Tibial nerve (tissue), 4 donors: ENCODE measurements around the gene ATAD3B. TPM values are rescaled to one million over a fixed set of nuclear protein-coding genes. Genes with fewer than 3 reads are reported as not detected.

Experiments used
- DNase-seq, 2 donors: peaks; one replicate each; pipeline ENCODE4 v3.0.0-alpha.2; 2019; ENCODE audit warnings: low spot score in 2 of 2
- H3K27ac ChIP-seq, 4 donors: fragments of 200-600 bp; sonication (generic) in 3 of 4; one replicate each; pipeline ENCODE4 v1.5.1; 2017 to 2019; ENCODE audit warnings: mild to moderate bottlenecking in 1 of 4
- H3K27me3 ChIP-seq, 2 donors: fragments of 200-600 bp; sonication (generic) in 1 of 2; one replicate each; pipeline versions ENCODE4 v1.5.1 to v1.6.0; 2017 to 2019
- H3K36me3 ChIP-seq, 3 donors: fragments of 200-600 bp; sonication (generic); one replicate each; pipeline ENCODE4 v1.5.1; 2018 to 2019
- H3K4me1 ChIP-seq, 4 donors: fragments of 200-600 bp; sonication (generic) in 3 of 4; one replicate each; pipeline ENCODE4 v1.5.1; 2017 to 2019
- H3K4me3 ChIP-seq, 4 donors: fragments of 200-600 bp; sonication (generic) in 3 of 4; one replicate each; pipeline ENCODE4 v1.5.1; 2017 to 2019; ENCODE audit warnings: mild to moderate bottlenecking in 1 of 4, moderate library complexity in 1 of 4
- H3K9me3 ChIP-seq, 4 donors: fragments of 200-600 bp; sonication (generic) in 3 of 4; one replicate each; pipeline ENCODE4 v1.5.1; 2017 to 2019
- EP300 ChIP-seq, 2 donors: sonication (generic); formaldehyde crosslinking; IDR thresholded peaks; one replicate each; pipeline ENCODE4 v1.6.1; 2017; ENCODE audit warnings: antibody characterized with exemption in 2 of 2, mild to moderate bottlenecking in 1 of 2
- POLR2A ChIP-seq, 2 donors: fragments of 450-650 bp; IDR thresholded peaks; one replicate each; pipeline ENCODE4 v1.6.1; 2017; ENCODE audit warnings: antibody characterized with exemption in 2 of 2, mild to moderate bottlenecking in 2 of 2, moderate library complexity in 2 of 2
- WGBS, 2 donors: methylation state at CpG; one replicate each; pipeline ENCODE4 v1.1.5; 2018; 5-methylcytosine and 5-hydroxymethylcytosine counted together
- total RNA-seq, 4 donors: library from RNA; depleted of rRNA; stranded (reverse); fragments of >200 nt; gene quantifications; one replicate each; pipeline ENCODE4 v1.1.0, GENCODE V29; 2016
- TF ChIP-seq, protein P1 (sequence below), 5 experiments: fragments of 200-600 bp in 3 of 5; fragments of 450-650 bp in 2 of 5; sonication (generic) in 3 of 5; IDR thresholded peaks; one replicate each; pipeline ENCODE4 v1.5.1; 2016 to 2019; ENCODE audit warnings: antibody characterized with exemption in 5 of 5, mild to moderate bottlenecking in 3 of 5, moderate library complexity in 2 of 5

The ATAD3B gene
- total RNA-seq, 4 donors from 2014 or later: 18.4 to 48.9 (median 22.5) TPM

- 84 to 85% methylated on average over 18 to 28 of the region's 31 CpGs for WGBS, 2 donors
- TF ChIP-seq, protein P1, sequence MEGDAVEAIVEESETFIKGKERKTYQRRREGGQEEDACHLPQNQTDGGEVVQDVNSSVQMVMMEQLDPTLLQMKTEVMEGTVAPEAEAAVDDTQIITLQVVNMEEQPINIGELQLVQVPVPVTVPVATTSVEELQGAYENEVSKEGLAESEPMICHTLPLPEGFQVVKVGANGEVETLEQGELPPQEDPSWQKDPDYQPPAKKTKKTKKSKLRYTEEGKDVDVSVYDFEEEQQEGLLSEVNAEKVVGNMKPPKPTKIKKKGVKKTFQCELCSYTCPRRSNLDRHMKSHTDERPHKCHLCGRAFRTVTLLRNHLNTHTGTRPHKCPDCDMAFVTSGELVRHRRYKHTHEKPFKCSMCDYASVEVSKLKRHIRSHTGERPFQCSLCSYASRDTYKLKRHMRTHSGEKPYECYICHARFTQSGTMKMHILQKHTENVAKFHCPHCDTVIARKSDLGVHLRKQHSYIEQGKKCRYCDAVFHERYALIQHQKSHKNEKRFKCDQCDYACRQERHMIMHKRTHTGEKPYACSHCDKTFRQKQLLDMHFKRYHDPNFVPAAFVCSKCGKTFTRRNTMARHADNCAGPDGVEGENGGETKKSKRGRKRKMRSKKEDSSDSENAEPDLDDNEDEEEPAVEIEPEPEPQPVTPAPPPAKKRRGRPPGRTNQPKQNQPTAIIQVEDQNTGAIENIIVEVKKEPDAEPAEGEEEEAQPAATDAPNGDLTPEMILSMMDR (IDR thresholded peaks at IDR 0.05): no peak
- no peak for TF ChIP-seq EP300 (IDR thresholded peaks at IDR 0.05)
- TF ChIP-seq POLR2A (IDR thresholded peaks at IDR 0.05): no peak
- Histone ChIP-seq H3K9me3 (peaks cover 0 to 28% (median 3%) of the 10 kb centered on the region in 4 donors), H3K27me3 (no peaks in the 10 kb centered on the region), H3K27ac (no peak overlapping the region), H3K36me3 (peaks cover 0 to 75% (median 0%) of the 10 kb centered on the region in 3 donors), H3K4me1 (peaks cover 0 to 11% (median 4%) of the 10 kb centered on the region in 4 donors), H3K4me3 (no peak overlapping the region)
- DNase-seq: no peak
These were observed 63.0 kb downstream of the ATAD3B start for GRCh38 chr1:1534401-1535154.

DNA sequence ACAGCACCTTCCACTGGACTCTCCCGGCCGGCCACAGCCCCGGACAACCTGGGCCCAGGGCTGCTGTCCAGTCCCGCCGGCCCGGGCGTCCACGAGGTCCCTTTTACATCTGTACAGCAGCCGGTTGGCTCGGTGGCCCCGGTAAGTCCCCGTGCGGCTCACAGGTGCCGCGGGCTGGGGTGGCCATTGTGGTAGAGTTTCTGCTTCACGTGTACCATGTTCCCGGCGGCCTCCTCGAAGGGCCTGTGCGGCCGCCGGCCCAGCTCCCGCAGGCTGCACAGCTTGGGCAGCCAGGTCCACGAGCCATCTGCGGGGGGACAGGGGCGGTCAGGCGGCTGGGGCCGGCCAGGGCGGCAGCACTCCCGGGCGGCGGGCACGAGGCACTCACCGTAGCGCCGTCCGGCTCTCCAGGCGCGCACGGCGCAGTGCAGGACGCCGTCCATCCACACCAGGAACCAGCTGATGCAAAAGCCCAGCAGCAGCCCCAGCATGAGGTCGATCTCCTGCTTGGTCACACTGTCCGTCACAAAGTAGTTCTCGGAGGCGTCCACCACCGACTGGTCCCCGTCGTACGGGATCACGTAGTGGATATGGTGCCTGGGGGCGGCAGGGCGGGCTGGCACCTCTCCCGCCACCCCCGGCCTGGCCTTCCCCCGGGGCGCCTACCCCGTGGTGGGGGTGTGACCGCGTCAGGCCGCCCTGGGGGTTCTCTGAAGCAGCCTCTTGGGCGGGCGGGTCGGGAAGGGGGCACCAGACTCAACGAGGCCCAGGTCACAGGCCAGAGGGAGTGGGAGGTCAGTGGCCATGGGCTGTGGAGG, 63.8 kb downstream of the ATAD3B start:
- no peaks in the 10 kb centered on the region for H3K27me3 ChIP-seq

DNA sequence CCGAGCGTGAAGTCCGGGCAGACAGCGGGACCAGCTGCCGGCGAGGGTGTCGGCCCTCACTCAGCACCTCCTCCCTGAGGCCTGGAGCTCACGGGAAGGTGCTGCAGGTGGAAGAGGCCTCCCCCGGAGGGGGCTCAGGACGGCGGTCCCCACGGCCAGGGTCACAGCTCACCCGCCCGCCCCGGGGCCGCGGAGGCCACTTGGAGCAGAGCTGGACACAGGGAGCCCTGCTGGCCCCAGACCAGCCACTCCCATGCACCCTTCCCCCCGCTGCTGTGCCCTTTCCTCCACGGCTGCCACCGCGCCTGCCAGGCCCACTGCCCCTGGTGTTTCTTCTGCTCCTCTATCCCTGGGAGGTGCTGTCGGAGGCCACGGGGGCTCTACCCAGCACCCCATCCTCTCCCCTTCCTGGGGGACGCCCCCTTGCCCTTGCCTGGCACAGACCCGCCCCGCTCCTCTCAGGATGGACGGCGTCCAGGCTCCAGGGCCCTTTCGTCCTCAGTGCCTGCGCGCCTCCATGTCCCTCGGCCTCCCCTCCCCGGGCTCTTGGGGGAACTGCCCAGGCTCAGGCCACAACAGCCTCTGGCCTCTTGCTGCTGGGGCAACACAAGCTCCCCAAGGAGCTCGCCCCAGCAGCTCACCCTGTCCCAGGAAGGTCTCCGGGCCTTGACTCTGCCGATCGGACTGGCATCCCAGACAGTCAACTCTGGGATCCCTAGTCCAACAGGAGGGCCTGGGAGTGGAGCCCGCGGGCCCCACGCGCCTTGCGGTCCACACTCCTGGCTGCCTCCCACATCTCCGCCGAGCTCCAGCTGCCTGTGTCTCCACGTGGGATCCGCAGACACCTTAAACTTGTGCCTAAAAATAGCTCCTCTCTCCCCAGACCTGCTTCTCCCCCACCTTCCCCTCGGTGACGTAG, 64.7 kb downstream of the ATAD3B start:
- H3K27me3 ChIP-seq: no peaks in the 10 kb centered on the region
- WGBS, 2 donors: 81 to 84% methylated on average over 40 to 47 of the region's 48 CpGs
- DNase-seq: no peak
- no peak overlapping the region for H3K27ac ChIP-seq
- no peak for TF ChIP-seq POLR2A (IDR thresholded peaks at IDR 0.05)
- TF ChIP-seq, protein P1 (IDR thresholded peaks at IDR 0.05): no peak
- no peak for TF ChIP-seq EP300 (IDR thresholded peaks at IDR 0.05)
- H3K36me3 ChIP-seq: peaks cover 0 to 66% (median under 1%) of the 10 kb centered on the region in 3 donors
- H3K4me3 ChIP-seq: no peak overlapping the region
- H3K9me3 ChIP-seq: peaks cover 0 to 19% (median 3%) of the 10 kb centered on the region in 4 donors
- peaks cover 0 to 21% (median 9%) of the 10 kb centered on the region in 4 donors for H3K4me1 ChIP-seq

More for the DNA sequence above, 63.8 kb downstream of the ATAD3B start:
- peaks cover 0 to 68% (median 0%) of the 10 kb centered on the region in 3 donors for H3K36me3 ChIP-seq
- 90% methylated on average over 44 to 49 of the region's 66 CpGs for WGBS, 2 donors
- no peak overlapping the region for H3K27ac ChIP-seq
- no peak overlapping the region for H3K4me3 ChIP-seq
- H3K4me1 ChIP-seq: peaks cover 0 to 12% (median 5%) of the 10 kb centered on the region in 4 donors
- TF ChIP-seq, protein P1 (IDR thresholded peaks at IDR 0.05): no peak
- TF ChIP-seq EP300 (IDR thresholded peaks at IDR 0.05): no peak
- no peak for TF ChIP-seq POLR2A (IDR thresholded peaks at IDR 0.05)
- DNase-seq: no peak
- peaks cover 0 to 24% (median 3%) of the 10 kb centered on the region in 4 donors for H3K9me3 ChIP-seq

- H3K27me3 ChIP-seq: no peaks in the 10 kb centered on the region
- H3K4me3 ChIP-seq: no peak overlapping the region
- H3K27ac ChIP-seq: no peak overlapping the region
- 83% methylated on average over 8 to 9 of the region's 15 CpGs for WGBS, 2 donors
- H3K36me3 ChIP-seq: peaks cover 0 to 66% (median 3%) of the 10 kb centered on the region in 3 donors
- no peak for DNase-seq
- H3K9me3 ChIP-seq: peaks cover 0 to 11% (median under 1%) of the 10 kb centered on the region in 4 donors
- H3K4me1 ChIP-seq: peaks cover 0 to 22% (median 9%) of the 10 kb centered on the region in 4 donors
- TF ChIP-seq POLR2A (IDR thresholded peaks at IDR 0.05) (no peak), EP300 (IDR thresholded peaks at IDR 0.05) (no peak)
- TF ChIP-seq, protein P1 (IDR thresholded peaks at IDR 0.05): no peak
These were observed 65.5 kb downstream of the ATAD3B start for GRCh38 chr1:1536938-1537546.
